Right cardiac atrium (tissue), 5 donors: ENCODE results near the gene PEMT. TPM values are rescaled to one million over a fixed set of nuclear protein-coding genes. Genes with fewer than 3 reads are reported as not detected.

Experiments
- ATAC-seq, 2 donors: fragments of 200-7000 bp; cut with Tn5 transposase; one replicate each; pipeline versions ENCODE4 v1.8.0 to v1.9.1; 2020; ENCODE audit warnings: moderate library complexity in 2 of 2, mild to moderate bottlenecking in 1 of 2
- DNase-seq, 3 donors: peaks; one replicate each; pipeline ENCODE4 v3.0.0-alpha.2; 2020
- H3K27ac ChIP-seq: one replicate; pipeline ENCODE4 v1.5.1; 2013; ENCODE audit warnings: mild to moderate bottlenecking, low read length, control low read depth, moderate library complexity
- H3K27me3 ChIP-seq: one replicate; pipeline ENCODE4 v1.6.1; 2013; ENCODE audit not compliant: control insufficient read depth, insufficient read depth
- H3K4me1 ChIP-seq: one replicate; pipeline ENCODE4 v1.6.1; 2013; ENCODE audit warnings: low read length; ENCODE audit not compliant: control insufficient read depth, insufficient read depth
- H3K4me3 ChIP-seq: one replicate; pipeline ENCODE4 v1.5.1; 2013; ENCODE audit warnings: low read length, control low read depth
- H3K9me3 ChIP-seq: one replicate; pipeline ENCODE4 v1.6.1; 2013; ENCODE audit warnings: low read length; ENCODE audit not compliant: control insufficient read depth
- WGBS: extraction: QIAGEN DNeasy Blood & Tissue Kit; methylation state at CpG from one replicate; pipeline ENCODE4 v1.1.7; 2013; 5-methylcytosine and 5-hydroxymethylcytosine counted together
- intact Hi-C, 4 donors: fragments of 100-400 bp; cut with DNase I; formaldehyde crosslinking; loops; one replicate each; pipeline versions ENCODE4 v1.11.0 to v1.14.0; 2022 to 2023
- polyA plus RNA-seq: library from polyadenylated mRNA; stranded (reverse); fragments of 200-250 nt; gene quantifications from one replicate; pipeline ENCODE4 v1.2.3, GENCODE V29; 2013
- total RNA-seq, 4 donors: library from RNA; stranded (reverse); fragmentation: NEBNext Ultra II Directional; extraction: Animal tissue kit (Norgen Biotek cat#: 25700); gene quantifications; one replicate each; pipeline ENCODE4 v1.2.1, GENCODE V29; 2021
- donor health status: healthy with polysubstance abuse.
- donor health status: DM: no; HTN: yes; CAD: no.
- donor health status: DM: no; HTN: no; CAD: no.
- donor health status: DM: no; HTN: yes; CAD: no; lungs with severe emphysema.
- donor health status: DM: yes; HTN: yes; CAD: no.

The PEMT gene
- total and polyA plus RNA-seq, 5 donors, result 18.4 to 28.5 (median 19.6) TPM

DNA sequence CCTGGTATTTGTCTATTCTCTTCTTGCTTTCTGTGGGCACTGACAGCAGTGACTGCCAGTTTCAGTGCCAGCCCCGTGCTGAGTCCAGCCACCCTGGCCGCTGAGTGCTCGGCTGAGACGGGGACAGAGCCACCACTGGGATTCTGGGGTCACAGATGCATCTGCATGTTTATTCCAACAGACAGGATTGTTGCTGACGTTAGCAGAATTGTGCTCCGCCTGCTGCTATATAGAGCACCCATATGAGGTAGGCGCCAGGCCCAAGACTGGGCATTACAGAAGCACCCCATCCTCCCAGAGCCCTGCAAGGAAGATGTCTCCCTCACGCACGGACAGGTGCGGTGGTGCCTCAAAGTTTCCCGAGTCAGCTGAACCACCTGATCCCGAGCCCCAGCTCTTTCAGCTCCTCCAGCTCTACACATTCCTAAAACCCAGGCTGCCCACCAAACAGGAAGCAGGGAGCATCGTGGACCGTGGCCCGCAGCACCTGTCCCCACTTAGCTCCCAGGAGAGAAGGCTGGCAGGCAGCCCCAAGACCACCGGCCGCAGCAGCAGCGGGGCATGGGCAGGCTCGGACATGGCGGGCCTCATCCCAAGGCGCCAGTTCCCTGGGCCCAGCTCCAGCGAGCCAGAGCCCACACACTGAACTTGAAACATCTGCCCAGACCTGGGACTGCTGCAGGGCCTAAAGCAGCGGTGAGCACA, 50.4 kb downstream of the PEMT start:
- H3K27ac ChIP-seq, result no peak overlapping the region
- peaks cover 5% of the 10 kb centered on the region for H3K4me1 ChIP-seq
- peak; percentile 5 to 55 (median 54) for DNase-seq
- WGBS, result 76% methylated on average over 23 of the region's 23 CpGs
- no peak for ATAC-seq
- intact Hi-C loops, result no loop called here
- H3K9me3 ChIP-seq, result no peaks in the 10 kb centered on the region
- H3K27me3 ChIP-seq, result no peaks in the 10 kb centered on the region
- H3K4me3 ChIP-seq, result no peak overlapping the region

DNA sequence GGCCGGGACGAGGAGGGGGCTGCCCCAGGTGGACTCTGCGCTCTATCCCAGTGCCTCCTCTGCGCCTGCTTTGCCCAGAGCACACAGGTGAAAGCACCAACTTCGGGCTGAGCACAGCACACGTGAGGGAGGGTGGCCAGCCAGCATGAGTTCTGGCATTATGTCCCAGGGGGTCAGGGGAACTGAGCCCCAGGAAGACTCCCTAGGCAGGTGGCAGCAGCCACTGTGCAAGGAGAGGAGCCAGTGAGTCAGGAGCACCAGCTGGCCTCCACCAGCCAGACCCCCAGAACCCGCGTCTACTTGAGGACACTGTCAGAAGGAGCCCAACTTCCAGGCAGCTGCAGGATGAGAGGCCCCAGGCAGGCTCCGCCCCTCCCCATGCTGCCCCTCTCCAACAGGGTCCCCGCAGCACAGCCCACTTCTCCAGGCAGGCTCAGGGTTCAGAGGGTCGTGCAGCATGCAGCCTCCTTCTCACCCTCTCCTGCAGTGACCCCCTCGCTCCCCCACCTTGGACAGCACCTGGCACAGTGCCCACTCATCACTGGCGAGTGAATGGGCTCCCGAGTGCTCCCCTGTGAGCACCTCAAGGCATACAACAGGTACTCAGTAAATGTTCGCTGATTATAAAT, 51.1 kb downstream of the PEMT start:
- DNase-seq (peak; percentile 12 to 62 (median 50)), ATAC-seq (no peak)
- WGBS, result 74% methylated on average over 15 of the region's 15 CpGs
- peaks cover 5% of the 10 kb centered on the region for H3K4me1 ChIP-seq
- H3K27me3 ChIP-seq, result no peaks in the 10 kb centered on the region
- H3K9me3 ChIP-seq, result no peaks in the 10 kb centered on the region
- no peak overlapping the region for H3K27ac ChIP-seq
- intact Hi-C loops, result no loop called here
- no peak overlapping the region for H3K4me3 ChIP-seq

GRCh38 chr17:17539591-17539990, 51.9 kb downstream of the PEMT start:
- no peak overlapping the region for H3K27ac ChIP-seq
- no peak overlapping the region for H3K4me3 ChIP-seq
- WGBS, result 70% methylated on average over 10 of the region's 10 CpGs
- ATAC-seq (no peak), DNase-seq (peak; percentile 9 to 43 (median 28))
- no peaks in the 10 kb centered on the region for H3K9me3 ChIP-seq
- intact Hi-C loops, result no loop called here
- H3K4me1 ChIP-seq, result peaks cover 5% of the 10 kb centered on the region
- no peaks in the 10 kb centered on the region for H3K27me3 ChIP-seq

DNA sequence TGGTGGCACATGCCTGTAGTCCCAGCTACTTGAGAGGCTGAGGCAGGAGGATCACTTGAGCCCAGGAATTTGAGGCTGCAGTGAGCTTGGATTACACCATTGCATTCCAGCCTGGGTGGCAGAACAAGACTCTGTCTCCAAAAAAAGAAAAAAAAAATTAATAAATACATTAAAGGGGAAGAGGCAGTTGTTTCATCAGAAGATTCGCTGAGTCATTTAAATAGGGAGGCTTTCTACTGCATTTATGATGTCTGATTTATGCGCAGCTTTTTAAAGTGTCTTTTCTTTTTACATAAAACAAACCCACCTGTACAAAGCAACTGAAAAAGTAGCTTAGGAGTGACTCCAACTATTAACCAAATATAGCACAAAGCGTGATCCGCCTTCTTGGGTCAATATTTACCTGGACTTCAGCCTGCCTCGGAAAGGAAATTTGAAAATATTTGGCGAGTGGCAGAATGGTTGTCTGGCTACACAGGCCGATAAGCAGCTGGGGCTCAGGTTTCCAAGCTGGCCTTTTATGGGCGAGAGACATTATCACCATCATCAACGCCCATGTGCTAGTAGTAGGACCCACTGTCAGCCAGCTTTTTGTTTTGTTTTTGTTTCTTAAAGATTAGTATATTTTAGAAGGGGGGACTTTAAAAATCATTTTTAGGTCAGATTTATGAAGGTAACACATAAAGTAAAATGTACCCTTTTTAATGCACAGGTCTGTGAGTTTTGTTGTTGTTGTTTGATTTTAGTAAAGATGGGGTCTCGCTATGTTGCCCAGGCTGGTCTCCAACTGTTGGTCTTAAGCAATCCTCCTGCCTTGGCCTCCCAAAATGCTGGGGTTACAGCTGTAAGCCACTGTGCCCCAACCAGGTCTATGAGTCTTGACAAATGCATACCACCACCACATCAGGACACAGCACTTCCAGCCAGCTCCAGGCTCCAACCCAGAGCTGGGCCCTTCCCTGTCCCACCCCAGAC, 52.8 kb downstream of the PEMT start:
- intact Hi-C loops, result no loop called here
- no peaks in the 10 kb centered on the region for H3K27me3 ChIP-seq
- DNase-seq, result peak; percentile 4 to 39 (median 11)
- no peak overlapping the region for H3K4me3 ChIP-seq
- H3K4me1 ChIP-seq, result peaks cover 5% of the 10 kb centered on the region
- no peak for ATAC-seq
- peak overlapping the region; percentile 18 for H3K27ac ChIP-seq
- 71% methylated on average over 10 of the region's 10 CpGs for WGBS
- H3K9me3 ChIP-seq, result no peaks in the 10 kb centered on the region

- 78% methylated on average over 15 of the region's 15 CpGs for WGBS
- Histone ChIP-seq H3K27me3 (no peaks in the 10 kb centered on the region), H3K4me1 (peaks cover 5% of the 10 kb centered on the region), H3K4me3 (no peak overlapping the region), H3K9me3 (no peaks in the 10 kb centered on the region), H3K27ac (no peak overlapping the region)
- DNase-seq (peak; percentile 9 to 49 (median 43)), ATAC-seq (peak in 1 of 2 donors; percentile 6)
- intact Hi-C loops, result no loop called here
These were observed 54.0 kb downstream of the PEMT start for GRCh38 chr17:17537311-17538099.

DNA sequence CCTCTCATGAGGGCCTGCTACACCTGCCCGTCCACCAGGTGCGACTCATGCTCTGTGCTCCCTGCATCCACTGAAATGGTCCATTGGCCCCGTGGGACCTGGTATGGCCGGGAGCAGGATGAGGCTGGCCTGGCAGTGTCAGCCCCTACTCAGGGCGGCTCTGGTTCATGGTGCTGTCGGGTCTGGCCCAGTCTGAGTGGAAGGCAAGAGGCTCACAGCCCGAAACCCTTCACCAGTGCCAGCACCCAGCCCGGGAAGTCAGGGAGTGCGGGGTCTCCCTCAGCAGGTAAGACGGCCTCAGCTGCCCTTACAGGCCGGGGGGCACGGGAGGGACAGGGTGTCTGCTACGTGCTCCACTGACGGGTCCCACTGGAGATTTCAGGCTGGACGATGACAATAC, 54.8 kb downstream of the PEMT start:
- ATAC-seq (no peak), DNase-seq (peak; percentile 15 to 48 (median 45))
- no peaks in the 10 kb centered on the region for H3K9me3 ChIP-seq
- intact Hi-C loops, result no loop called here
- peaks cover 5% of the 10 kb centered on the region for H3K4me1 ChIP-seq
- 93% methylated on average over 15 of the region's 15 CpGs for WGBS
- H3K27ac ChIP-seq, result peak overlapping the region; percentile 65
- no peaks in the 10 kb centered on the region for H3K27me3 ChIP-seq
- H3K4me3 ChIP-seq, result no peak overlapping the region

GRCh38 chr17:17535957-17536356, 55.6 kb downstream of the PEMT start:
- peaks cover 5% of the 10 kb centered on the region for H3K4me1 ChIP-seq
- peak; percentile 90 to 91 for ATAC-seq
- no peaks in the 10 kb centered on the region for H3K9me3 ChIP-seq
- intact Hi-C loops, result no loop called here
- DNase-seq, result peak; percentile 85 to 93 (median 92)
- WGBS, result 56% methylated on average over 7 of the region's 7 CpGs
- H3K4me3 ChIP-seq, result no peak overlapping the region
- H3K27ac ChIP-seq, result peak overlapping the region; percentile 65
- H3K27me3 ChIP-seq, result no peaks in the 10 kb centered on the region

- intact Hi-C loops, result no loop called here
These were observed 57.5 kb downstream of the PEMT start for GRCh38 chr17:17533901-17534441.

DNA sequence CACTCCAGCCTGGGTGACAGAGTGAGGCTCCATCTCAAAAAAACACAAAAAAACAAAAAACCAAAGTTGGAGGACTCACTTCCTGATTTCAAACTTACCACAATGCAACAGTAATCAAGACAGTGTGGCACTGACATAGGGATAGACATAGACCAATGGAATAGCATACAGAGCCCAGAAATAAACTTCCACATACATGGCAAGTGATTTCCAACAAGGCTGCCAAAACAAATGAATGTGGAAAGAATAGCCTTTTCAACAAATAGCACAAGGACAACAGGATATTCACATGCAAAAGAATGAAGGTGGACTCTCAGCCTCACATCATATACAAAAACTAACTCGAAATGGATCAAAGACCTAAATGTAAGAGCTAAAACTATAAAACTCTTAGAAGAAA, 58.5 kb downstream of the PEMT start:
- intact Hi-C loops, result no loop called here
- no peak for ATAC-seq
- DNase-seq, result no peak
- Histone ChIP-seq H3K4me1 (peaks cover 13% of the 10 kb centered on the region), H3K9me3 (no peaks in the 10 kb centered on the region), H3K4me3 (no peak overlapping the region), H3K27ac (no peak overlapping the region), H3K27me3 (no peaks in the 10 kb centered on the region)
- 93% methylated on average over 1 of the region's 1 CpG for WGBS

More at GRCh38 chr17:17533901-17534441, 57.5 kb downstream of the PEMT start:
- Histone ChIP-seq H3K27ac (no peak overlapping the region), H3K4me1 (peaks cover 8% of the 10 kb centered on the region), H3K9me3 (no peaks in the 10 kb centered on the region), H3K27me3 (no peaks in the 10 kb centered on the region), H3K4me3 (no peak overlapping the region)
- WGBS, result 96% methylated on average over 3 of the region's 3 CpGs
- no peak for ATAC-seq
- DNase-seq, result peak in 1 of 3 donors; percentile 3

DNA sequence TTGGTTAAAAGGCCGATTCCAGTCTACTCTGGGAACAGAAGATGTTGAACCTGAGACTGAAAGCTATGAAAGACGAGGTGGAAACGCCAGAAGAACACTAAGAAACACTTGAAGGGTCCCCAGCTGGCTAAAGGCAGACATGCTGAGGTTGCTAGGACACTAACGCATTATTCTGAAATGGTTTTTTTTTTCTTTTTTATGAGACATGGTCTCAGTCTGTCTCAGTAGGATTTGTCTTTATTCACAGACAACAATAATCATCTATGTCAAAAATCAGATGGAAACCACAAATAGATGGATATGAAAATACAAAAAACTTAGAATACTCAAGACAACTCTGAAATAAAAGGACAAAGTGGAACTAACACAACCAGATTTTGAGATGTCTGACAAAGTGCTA, 60.4 kb downstream of the PEMT start:
- H3K4me3 ChIP-seq, result no peak overlapping the region
- no peak overlapping the region for H3K27ac ChIP-seq
- no peak for DNase-seq
- peaks cover 8% of the 10 kb centered on the region for H3K4me1 ChIP-seq
- H3K9me3 ChIP-seq, result no peaks in the 10 kb centered on the region
- no peaks in the 10 kb centered on the region for H3K27me3 ChIP-seq
- WGBS, result 88% methylated on average over 4 of the region's 4 CpGs
- ATAC-seq, result no peak
- intact Hi-C loops, result no loop called here
